ENCODE results near the gene NAB1.

Gene NAB1

GRCh38 chr2:190637903-190638618 is 10.8 kb upstream of the NAB1 start:
- FAIRE-seq, result no peak

GRCh38 chr2:190640117-190640516 is 8.8 kb upstream of the NAB1 start:
- FAIRE-seq, result peak; percentile 54

- FAIRE-seq, result no peak
Observed at GRCh38 chr2:190641469-190641868, 7.4 kb upstream of the NAB1 start.

GRCh38 chr2:190646780-190647522 is 1.9 kb upstream of the NAB1 start:
- FAIRE-seq, result no peak

- no peak for FAIRE-seq
Observed at GRCh38 chr2:190648289-190649034, 421 bp upstream of the NAB1 start.

- FAIRE-seq, result no peak
Observed at GRCh38 chr2:190649798-190650390, 1.0 kb downstream of the NAB1 start.

- FAIRE-seq, result no peak
Observed at GRCh38 chr2:190651413-190651812, 2.5 kb downstream of the NAB1 start.

GRCh38 chr2:190653231-190653630 is 4.3 kb downstream of the NAB1 start:
- FAIRE-seq, result no peak

GRCh38 chr2:190653931-190654330 is 5.0 kb downstream of the NAB1 start:
- no peak for FAIRE-seq

GRCh38 chr2:190655113-190655512 is 6.2 kb downstream of the NAB1 start:
- no peak for FAIRE-seq

- no peak for FAIRE-seq
Observed at GRCh38 chr2:190655570-190655969, 6.7 kb downstream of the NAB1 start.

- FAIRE-seq, result no peak
Observed at GRCh38 chr2:190656301-190656700, 7.4 kb downstream of the NAB1 start.

- FAIRE-seq, result no peak
Observed at GRCh38 chr2:190657474-190658255, 8.8 kb downstream of the NAB1 start.

- FAIRE-seq, result no peak
Observed at GRCh38 chr2:190659553-190659952, 10.7 kb downstream of the NAB1 start.

GRCh38 chr2:190662754-190663153 is 13.9 kb downstream of the NAB1 start:
- FAIRE-seq, result no peak

- FAIRE-seq, result no peak
Observed at GRCh38 chr2:190663348-190663747, 14.5 kb downstream of the NAB1 start.

GRCh38 chr2:190663839-190664238 is 15.0 kb downstream of the NAB1 start:
- peak; percentile 60 for FAIRE-seq

- FAIRE-seq, result no peak
Observed at GRCh38 chr2:190664240-190664639, 15.4 kb downstream of the NAB1 start.

GRCh38 chr2:190666895-190667294 is 18.0 kb downstream of the NAB1 start:
- FAIRE-seq, result no peak

GRCh38 chr2:190668892-190669291 is 20.0 kb downstream of the NAB1 start:
- no peak for FAIRE-seq

- no peak for FAIRE-seq
Observed at GRCh38 chr2:190670182-190670946, 21.5 kb downstream of the NAB1 start.
